Measurements from ENCODE around the gene KRTAP19-8.

The KRTAP19-8 gene, protein sequence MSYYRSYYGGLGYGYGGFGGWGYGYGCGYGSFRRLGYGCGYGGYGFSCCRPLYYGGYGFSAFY

DNA sequence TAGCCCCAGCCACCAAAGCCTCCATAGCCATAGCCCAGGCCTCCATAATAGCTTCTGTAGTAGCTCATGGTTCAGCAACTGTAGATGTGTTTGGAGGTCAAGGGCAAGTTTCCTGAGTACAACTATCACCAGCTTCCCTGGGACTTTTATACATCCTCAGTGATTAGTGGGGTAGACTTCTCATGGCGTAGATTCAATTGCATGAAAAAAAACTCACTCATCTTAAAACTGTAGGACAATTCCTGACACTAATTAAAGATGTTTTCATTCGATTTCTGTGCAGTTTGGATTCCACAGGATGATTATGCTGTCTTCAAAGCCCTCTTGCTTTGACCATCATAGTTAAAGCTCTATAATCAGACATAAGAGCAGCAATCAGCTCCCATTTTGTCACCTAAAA, at the start of gene KRTAP19-8:
Gene KRTAP19-8 (minus strand): TSS at position 101 of the 400 bp plus-strand sequence. CDS start 33 bp downstream, at position 68.
- no peak for DNase-seq (ENCODE audit: low read depth)

DNA sequence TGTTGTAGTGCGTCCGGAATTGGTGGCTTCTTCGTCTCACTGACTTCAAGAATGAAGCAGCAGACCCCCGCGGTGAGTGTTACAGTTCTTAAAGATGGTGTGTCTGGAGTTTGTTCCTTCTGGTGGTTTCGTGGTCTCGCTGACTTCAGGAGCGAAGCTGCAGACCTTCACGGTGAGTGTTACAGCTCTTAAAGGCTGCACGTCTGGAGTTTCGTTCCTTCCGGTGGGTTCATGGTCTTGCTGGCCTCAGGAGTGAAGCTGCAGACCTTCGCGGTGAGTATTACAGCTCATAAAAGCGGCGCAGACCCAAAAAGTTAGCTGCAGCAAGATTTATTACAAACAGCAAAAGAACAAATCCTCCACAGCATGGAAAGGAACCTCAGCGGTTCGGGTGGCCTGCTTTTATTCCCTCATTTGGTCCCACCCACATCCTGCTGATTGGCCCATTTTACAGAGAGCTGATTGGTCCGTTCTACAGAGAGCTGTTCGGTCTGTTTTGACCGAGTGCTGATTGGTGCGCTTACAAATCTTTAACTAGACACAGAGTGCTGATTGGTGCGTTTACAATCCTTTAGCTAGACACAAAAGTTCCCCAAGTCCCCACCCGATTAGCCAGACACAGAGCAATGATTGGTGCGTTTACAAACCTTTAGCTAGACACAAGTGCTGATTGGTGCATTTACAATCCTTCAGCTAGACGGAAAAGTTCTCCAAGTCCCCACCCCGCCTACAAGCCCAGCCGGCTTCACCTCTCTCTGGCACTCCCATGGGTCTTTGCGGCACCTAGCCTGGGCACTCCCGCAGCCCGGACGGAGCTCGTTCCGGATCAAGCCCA, 49.6 kb upstream of the KRTAP19-8 start:
- no peak for DNase-seq (ENCODE audit: low read depth)

DNA sequence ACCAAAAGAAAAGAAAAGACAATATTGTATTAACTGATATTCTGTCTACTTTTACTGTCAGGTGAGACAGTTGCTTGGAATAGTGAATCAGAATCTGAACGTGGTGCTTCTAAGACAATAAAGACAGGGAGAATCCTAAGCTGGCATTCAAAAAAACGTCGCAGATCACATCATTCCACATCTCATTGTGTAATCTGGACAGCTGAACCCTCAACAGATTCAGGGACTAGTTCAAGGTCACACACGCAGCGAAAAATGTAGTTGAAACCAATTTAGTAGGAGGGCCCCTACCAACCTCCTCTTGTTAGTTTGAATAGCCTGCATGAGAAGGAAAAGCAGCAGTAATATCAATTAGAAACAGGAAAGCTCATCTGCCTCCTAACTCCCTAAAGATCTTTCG, 46.4 kb upstream of the KRTAP19-8 start:
- no peak for DNase-seq (ENCODE audit: low read depth)

DNA sequence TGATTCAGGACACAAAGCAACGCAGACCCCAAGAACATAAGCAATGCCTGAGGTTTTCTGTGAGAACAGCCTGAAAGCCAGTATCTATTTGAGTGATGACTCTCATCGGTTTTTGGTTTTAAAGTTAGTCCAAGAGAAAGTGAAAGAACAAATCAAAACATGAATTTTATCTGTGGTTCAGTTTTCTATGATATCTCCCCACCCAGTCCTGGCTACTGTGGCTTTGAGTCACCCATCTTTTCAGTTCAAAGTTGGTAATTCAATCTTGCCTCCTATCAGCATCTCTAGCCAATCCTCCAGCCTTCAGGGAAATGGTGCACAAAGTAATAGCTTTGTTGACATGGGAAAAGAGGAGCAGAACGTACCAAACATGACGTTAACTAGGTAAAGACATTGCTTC, 40.5 kb upstream of the KRTAP19-8 start:
- no peak for DNase-seq (ENCODE audit: low read depth)

DNA sequence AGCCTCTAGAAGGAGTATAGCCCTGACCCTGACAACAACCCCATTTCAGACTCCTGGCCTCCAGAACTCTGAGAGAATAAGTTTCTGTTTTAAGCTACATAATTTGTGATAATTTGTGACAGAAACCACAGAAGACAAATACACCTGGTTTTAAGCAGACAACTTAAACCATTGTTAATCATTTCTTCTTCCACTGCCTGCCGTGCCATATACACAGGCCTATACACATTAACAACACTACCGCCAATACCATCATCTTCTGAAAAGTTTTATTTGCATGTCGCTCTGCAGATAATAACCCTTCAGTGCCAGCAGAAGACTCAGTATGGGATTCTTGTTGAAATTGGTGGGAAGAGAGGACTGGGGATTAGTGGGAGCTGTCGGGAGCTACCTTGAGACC, 39.9 kb upstream of the KRTAP19-8 start:
- DNase-seq (ENCODE audit: low read depth) = no peak

DNA sequence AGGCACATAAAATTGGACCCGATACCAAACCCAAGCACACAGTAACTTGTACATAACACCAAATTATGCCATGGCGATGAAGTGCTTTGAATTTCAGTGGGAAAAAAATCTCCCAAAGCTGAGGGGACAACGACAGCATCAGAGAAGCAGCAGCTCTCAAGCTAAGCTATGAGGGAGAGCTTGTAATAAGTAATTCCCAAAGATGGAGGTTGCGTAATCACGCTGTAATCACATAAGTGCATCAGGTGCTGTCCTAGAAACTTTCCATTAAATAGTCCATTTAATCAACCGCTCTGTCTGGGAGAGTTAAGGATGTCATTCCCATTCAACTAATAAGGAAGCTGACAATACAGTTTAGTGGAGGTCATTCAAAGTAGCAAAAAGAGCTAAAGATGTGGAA, 37.6 kb upstream of the KRTAP19-8 start:
- no peak for DNase-seq (ENCODE audit: low read depth)

DNA sequence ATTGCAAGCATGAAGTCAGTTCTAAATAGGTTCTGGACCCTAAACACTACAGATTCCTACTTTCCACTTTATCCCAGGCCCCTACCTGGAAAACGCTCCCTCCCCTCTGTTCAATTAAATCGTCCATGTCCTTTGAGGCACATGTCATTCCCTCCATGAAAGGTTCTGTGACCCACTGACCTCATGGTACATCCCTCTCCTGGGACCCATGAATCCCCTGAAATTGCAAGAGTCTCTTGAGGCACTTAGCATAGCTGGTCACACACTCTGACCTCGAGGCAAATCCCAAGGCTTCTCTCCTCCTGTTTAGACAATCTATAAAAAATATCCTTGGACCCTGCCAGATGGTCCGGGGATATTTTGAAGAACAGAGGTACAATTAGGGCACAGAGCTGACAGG, 34.3 kb upstream of the KRTAP19-8 start:
- DNase-seq (ENCODE audit: low read depth) = no peak

DNA sequence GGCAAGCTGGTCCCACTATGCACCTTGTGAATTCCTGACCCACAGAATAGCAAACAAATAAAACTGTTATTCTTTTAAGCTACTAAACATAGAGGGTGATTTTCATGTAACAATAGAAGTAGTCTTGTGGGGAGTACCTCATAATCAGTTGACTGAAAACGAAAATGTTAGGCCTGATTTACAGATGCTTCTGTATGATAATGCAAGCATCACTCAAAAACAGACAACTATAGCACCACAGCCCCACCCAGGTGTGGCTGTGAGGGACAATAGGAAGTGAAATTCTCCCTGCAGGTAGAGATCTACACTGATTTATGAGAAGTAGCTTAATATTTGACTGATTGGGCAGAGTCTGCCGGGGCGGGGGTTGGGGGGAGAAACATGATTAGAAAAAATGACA, 26.5 kb upstream of the KRTAP19-8 start:
- DNase-seq (ENCODE audit: low read depth) = no peak

DNA sequence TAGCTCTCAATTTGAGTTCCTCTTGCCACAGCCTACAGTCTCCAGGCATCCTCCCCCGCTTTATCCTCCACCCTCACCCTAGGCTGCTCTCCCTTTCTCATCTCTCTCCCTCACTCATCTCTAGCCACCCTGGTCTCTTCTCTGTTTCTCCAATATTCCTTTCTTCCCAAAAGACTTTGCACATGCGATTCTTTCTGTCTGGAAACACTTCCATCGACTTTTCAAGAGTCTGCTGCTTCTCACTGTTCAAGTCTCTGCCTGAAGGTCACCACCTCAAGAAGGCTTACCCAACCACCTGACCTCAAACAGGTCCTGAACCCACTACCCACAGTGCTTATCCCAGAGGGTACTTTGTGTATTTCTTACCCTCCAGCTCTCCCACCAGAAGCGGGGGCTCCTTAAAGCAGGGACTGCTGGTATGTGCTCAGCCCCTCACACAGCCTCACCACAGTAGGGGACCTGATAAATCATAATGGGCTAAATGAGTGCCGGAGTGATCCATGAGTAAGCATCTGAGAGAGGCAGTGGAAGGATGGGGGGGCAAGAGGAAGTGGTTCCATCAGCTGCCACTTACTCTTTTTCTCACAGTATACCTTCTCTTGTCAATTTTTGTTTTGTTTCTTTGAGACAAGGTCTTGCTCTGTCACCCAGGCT, 14.3 kb upstream of the KRTAP19-8 start:
- no peak for DNase-seq (ENCODE audit: low read depth)

DNA sequence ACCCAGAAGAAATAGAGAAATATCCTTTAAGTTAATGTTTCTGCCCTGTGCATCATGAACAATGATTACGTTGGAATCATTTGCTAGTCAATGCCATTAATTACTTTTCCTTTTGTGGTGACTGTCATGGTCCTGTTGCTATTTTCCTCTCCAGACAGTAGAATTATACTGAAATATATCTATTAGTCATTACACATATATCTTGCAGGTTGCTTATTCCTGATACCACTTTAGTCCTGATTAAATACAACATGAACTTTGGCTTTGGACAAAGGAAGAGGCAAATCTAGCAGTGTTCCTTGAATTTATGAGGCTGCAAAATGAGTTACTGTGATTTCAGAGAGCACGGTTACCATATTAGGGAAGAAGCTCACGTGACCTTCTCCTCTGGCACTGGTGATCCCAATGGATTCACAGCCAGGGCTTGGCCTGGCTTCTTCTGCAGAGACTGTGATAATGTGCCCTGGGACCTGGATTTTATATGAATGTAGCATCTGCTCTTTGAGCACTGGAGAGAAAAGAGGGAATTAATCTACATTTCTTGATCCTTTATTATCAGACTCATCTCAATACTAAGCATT, 12.4 kb upstream of the KRTAP19-8 start:
- no peak for DNase-seq (ENCODE audit: low read depth)

DNA sequence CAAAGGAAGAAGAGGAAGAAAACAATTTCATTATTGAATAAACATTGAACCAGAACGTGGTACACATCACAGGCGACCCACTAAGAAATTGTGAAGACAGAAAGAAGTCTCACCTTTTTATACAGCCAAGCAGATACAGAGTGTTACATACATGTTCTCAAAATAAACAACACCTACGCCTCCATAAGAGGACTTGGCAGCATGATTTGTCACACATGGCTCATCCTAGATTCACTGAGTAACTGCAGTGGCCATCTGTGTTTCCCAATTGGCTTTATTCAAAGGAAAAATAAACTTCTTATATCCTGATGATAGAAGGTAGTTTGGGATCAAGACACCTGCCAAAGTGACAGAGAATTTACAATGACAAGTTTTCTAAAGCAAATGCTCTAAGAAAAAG, 7.6 kb upstream of the KRTAP19-8 start:
- no peak for DNase-seq (ENCODE audit: low read depth)

DNA sequence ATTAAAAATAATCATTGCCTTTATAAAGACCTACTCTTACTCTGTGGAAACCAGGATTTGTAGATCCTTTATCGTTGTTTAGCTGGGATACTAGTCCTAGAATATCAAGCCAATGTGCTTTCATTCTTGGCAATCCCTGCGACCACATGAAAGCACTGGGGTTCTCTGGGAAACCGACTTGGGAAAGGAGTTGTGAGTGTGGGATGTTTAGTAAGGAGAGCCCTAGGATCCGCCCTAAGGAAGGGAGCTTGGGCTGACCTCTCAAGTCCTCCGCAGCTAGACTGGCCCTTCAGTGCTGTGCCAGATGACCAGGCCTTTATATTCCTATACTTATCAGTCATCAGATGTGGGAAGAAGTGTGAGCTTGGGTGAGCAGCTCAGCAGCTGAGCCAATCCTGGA, 5.2 kb upstream of the KRTAP19-8 start:
- DNase-seq (ENCODE audit: low read depth) = no peak

DNA sequence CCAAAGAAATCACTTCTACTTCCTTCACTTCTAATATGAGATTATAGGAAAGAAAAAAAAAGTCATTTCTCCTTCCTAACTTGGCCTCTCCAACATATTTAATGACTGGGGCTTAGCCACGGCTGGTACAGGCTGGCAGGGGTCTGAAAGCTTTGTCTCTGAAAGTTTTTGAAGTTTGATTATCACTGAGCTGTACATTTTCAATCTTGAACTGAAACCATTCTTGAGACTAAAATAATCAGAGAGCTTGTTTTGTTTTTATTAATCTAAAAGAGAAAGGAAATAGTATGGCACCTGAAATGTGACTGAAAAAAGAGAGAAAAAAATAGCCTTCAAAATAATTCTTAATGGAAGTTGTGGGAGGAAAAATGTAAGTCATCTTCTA, 3.8 kb upstream of the KRTAP19-8 start:
- DNase-seq (ENCODE audit: low read depth) = no peak

DNA sequence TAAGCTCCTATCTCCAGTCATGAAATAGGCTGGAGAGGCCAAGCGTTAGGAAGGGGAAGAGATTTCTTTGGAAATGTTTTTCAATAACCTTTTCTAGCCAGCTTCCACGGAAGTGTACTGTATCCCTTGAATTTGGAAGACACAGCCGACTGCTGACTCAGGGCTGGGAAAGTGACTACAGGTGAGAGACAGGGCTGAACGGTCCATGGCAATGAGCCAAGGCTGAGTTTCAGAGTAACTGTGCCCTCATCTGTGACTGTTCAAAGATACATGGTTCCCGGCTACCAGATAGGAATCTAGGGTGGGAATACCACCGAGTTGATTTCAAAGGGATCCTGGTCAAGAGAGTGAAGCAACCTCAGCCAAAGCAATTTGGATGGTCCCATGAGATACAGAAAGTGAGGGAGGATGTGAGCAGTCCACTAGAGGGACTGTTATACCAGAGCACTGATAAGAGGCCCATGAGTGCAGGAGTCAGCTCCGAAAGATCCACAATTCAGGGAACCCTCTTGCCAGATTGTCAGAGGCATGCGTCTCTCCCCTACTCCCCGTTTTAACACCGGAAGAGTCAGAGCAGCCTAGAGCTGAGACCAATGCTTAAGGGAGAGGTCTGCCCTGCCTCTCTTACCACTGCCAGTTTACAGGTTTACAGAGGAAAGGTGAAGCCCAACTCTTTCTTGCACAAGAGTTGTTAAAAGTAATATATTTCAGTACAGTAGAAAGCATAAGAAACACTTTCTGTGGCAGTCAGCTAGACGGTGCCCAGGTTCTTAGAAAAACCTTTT, 3.2 kb upstream of the KRTAP19-8 start:
- DNase-seq (ENCODE audit: low read depth) = no peak

DNA sequence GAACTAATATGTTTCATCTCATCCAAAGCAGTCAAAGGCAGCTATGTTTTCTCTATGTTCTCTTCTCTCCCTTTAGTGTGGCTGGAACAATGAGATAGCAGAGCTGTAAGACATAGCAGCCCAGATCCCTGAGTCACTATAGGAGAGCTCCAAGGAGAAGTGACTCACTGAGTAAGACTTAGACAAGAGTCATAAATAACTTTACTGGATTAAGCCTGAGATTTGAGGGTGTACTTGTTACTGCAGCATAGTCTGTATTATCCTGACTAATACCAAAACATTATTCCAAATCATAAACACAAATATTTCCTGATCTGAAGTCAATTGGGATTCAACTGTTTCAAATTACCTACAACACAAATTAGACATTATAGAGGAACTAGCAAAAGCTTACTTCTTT, 3.9 kb downstream of the KRTAP19-8 start:
- DNase-seq (ENCODE audit: low read depth) = no peak

DNA sequence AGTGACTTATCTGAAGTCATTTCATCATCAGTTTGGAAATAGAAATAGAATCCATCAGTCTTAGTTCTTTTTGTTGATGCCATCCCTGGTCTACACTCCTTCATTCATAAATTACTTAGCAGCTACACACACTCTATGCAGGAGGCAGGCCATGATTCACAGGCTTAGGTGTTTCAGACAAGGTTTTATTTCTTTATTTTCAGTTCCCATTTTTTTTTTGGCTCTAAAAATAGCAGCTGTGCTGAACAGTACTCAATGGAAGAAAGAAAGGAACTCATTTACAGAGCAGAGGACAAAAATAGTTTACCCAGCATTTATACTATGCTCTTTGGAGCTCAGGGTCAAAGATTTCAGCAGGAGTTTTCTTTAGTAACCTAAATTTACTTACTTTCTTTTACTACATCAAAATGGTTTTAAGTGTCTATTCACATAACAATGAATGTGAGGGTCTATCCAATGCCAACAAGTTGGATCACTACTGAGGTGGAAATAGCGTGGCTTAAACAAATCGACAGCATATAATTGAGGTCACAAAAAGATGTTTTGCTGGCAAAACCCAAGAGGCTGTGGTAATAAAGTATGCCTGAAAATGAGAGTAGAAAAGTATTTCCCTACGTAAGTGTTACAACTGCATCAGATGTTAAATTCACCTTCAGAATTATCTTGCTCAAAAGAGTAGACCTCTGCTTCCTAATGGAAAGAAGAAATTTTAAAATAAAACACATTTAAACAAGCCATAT, 7.7 kb downstream of the KRTAP19-8 start:
- no peak for DNase-seq (ENCODE audit: low read depth)

DNA sequence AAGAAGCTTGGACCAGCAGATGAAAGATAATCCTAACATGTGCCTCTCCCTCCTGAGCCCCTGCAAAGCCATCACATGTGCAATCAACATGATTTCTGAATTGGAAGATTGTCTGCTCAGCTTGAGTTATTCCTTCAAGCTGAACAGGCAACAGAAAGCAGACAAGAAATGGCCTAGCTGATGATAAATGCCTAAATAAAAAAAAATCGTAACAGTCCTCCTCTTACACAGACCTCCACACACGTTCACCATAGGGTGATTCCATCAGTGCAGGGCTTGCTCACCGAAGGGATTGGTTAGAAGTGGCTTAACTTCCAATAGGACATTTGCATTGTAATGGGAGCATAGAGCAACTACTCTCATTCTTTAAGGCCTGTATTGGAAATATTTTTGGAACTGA, 14.6 kb downstream of the KRTAP19-8 start:
- no peak for DNase-seq (ENCODE audit: low read depth)

DNA sequence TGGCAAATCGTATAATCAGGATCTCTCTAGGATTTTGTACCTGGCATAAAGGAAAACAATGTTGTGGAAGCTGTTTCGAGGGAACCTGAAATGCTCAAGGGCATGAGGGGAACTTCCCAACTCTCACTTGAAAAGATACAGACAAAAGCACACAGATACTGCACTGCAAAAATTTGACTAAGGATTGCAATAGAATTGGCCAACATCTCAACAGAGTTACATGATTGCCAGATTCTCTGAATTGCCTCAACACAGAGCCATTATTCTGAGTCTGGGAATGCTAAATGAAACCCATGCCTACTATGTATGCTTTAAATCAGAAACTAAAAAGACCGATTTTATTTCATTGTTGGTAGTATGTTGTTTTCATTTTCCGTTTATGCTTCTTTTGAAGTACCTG, 16.0 kb downstream of the KRTAP19-8 start:
- no peak for DNase-seq (ENCODE audit: low read depth)

DNA sequence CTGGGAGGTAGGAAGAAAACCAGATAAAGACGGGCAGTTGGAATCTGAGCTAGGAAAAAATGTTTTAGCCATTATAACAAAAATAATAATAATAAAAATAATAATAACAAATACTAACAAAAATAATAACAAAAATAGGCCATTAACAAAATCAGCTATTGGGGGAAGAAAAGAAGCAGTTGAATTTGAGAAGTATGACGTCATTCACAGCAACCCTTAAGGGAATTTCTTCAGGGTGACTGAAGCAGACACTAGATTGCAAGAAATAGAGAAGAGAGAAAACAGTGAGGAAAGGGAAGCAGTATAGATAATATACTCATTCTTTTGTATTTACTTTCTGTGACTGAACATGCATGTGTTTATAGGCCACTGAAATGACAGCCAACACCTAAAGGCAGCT, 20.0 kb downstream of the KRTAP19-8 start:
- DNase-seq (ENCODE audit: low read depth) = no peak

DNA sequence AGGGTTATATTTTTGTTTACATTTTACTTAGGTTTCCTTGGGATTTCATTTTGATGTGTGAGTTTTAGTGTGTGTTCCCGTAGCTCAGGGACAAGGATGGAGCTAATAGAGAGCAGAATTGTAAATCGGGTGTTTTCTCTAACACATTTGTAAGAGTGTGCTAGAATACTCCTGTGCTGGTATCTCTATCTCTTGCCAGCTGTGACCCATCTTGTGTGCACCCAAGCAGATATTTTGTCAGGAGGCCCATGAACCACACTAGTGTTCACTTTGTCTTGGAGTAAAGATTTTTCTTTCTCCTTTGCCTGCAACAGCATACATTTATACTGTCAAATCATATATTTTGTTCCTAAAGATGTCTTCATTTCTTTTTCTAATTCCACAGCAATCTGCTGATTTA, 23.4 kb downstream of the KRTAP19-8 start:
- no peak for DNase-seq (ENCODE audit: low read depth)

All from activated T-cell treated with anti-CD3 and anti-CD28 coated beads for 48 hours (primary cell).